COLO829 (cell line): ENCODE data around the gene TCF21.

ENCODE experiments used
- DNase-seq: peaks from one replicate; pipeline ENCODE4 v3.0.0; 2012; ENCODE audit warnings: low spot score

TCF21 gene

GRCh38 chr6:133889557-133890403, 867 bp downstream of the TCF21 start:
- DNase-seq: no peak

- DNase-seq: no peak
These were observed 1.8 kb downstream of the TCF21 start for GRCh38 chr6:133890711-133891148.

GRCh38 chr6:133891149-133891926, 2.4 kb downstream of the TCF21 start:
- no peak for DNase-seq

- DNase-seq: no peak
These were observed 3.3 kb downstream of the TCF21 start for GRCh38 chr6:133891927-133892812.

- DNase-seq: no peak
These were observed 4.1 kb downstream of the TCF21 start for GRCh38 chr6:133892813-133893691.

GRCh38 chr6:133893946-133894345, 5.0 kb downstream of the TCF21 start:
- no peak for DNase-seq

GRCh38 chr6:133894369-133894768, 5.5 kb downstream of the TCF21 start:
- DNase-seq: no peak

GRCh38 chr6:133894795-133895358, 6.0 kb downstream of the TCF21 start:
- no peak for DNase-seq

GRCh38 chr6:133895573-133896343, 6.8 kb downstream of the TCF21 start:
- no peak for DNase-seq

- no peak for DNase-seq
These were observed 7.4 kb downstream of the TCF21 start for GRCh38 chr6:133896344-133896721.

GRCh38 chr6:133898263-133898662, 9.3 kb downstream of the TCF21 start:
- DNase-seq: no peak

- DNase-seq: no peak
These were observed 10.6 kb downstream of the TCF21 start for GRCh38 chr6:133899556-133899955.

- DNase-seq: no peak
These were observed 14.9 kb downstream of the TCF21 start for GRCh38 chr6:133903855-133904254.

GRCh38 chr6:133906050-133906449, 17.1 kb downstream of the TCF21 start:
- no peak for DNase-seq

GRCh38 chr6:133916650-133917151, 27.8 kb downstream of the TCF21 start:
- DNase-seq: peak; percentile 63

GRCh38 chr6:133917781-133918180, 28.9 kb downstream of the TCF21 start:
- peak; percentile 68 for DNase-seq

GRCh38 chr6:133918208-133918930, 29.5 kb downstream of the TCF21 start:
- peak; percentile 32 for DNase-seq

- no peak for DNase-seq
These were observed 30.4 kb downstream of the TCF21 start for GRCh38 chr6:133919362-133919761.

GRCh38 chr6:133921249-133921859, 32.4 kb downstream of the TCF21 start:
- DNase-seq: peak; percentile 78
